ENCODE measurements around the gene THSD4.
"Not testable (repeated sequence)": the region's sequence is repeated elsewhere in the genome, so short reads cannot be mapped to it uniquely, and the experiment has no call there.

Gene THSD4

DNA sequence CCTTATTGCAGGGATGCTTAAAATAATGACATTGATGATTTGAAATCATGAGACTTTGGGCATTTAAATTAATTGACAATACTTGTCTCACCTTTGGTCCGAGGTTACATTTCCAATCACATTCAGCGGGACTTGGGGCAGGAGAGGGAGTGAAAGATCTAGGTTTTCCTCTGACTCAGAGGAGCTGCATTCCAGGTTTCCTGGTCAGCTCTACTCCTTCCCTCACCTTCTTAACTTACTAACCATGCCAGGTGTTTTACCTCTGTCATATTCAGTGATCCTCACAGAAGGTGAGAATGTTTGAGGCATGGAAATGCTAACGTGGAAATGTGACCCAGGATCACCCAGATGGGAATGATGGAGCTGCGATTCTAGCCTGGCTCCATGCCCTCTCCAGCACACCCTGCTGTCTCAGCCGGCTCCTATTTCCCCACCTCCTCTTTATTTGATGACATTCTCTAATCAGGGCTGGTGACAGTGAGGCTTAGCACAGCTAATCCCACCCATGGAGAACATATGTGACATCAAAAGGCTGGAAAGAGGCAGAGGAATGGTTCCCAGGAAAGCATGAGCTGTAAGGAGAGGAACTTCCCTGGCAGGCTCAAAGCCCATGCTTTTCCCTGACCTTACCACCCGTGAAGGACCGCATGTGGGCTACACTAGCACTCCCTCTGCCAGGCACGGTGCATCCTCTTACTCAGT, 38.7 kb downstream of the THSD4 start:
- DNase-seq, result no peak

GRCh38 chr15:71154607-71155200, 39.4 kb downstream of the THSD4 start:
- DNase-seq, result no peak

- no peak for DNase-seq
Observed at GRCh38 chr15:71155534-71155933, 40.3 kb downstream of the THSD4 start.

GRCh38 chr15:71160976-71161375, 45.7 kb downstream of the THSD4 start:
- DNase-seq, result no peak

GRCh38 chr15:71162309-71162708, 47.0 kb downstream of the THSD4 start:
- no peak for DNase-seq

- DNase-seq, result not testable (repeated sequence)
Observed at GRCh38 chr15:71164606-71165005, 49.3 kb downstream of the THSD4 start.

GRCh38 chr15:71167445-71168165, 52.3 kb downstream of the THSD4 start:
- no peak for DNase-seq

DNA sequence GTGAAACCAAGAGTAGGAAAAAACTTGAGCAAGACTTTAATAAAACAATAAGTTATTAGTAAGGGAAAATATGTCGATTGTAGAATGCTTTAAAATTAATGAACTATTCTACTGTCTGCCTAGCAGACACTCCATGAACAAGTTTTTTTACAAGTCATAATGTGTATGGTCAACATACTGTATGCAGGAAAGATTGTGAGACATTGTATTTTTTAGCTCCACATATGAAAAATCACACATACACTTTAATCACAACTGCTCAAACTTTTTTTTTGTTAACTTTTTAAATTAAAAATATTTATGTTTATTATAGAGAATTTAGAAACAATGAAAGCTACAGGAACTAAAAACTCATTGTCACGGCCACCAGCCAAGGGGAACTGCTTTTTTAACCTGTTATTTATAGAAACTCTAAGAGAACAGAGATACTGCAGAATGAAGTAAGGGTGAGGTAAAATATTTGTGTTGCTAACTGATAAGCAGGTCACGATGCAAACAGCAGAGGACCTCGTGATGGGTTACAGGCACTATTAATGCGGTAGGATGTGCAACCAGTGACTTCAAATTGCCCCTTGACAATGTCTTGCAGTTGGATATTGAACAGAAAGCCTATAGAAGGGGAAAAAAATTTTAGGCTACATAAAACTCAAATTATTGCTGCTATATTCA, 53.0 kb downstream of the THSD4 start:
- DNase-seq, result no peak

GRCh38 chr15:71170163-71170562, 54.9 kb downstream of the THSD4 start:
- no peak for DNase-seq

GRCh38 chr15:71171195-71171594, 55.9 kb downstream of the THSD4 start:
- DNase-seq, result no peak

GRCh38 chr15:71174360-71174759, 59.1 kb downstream of the THSD4 start:
- not testable (repeated sequence) for DNase-seq

DNA sequence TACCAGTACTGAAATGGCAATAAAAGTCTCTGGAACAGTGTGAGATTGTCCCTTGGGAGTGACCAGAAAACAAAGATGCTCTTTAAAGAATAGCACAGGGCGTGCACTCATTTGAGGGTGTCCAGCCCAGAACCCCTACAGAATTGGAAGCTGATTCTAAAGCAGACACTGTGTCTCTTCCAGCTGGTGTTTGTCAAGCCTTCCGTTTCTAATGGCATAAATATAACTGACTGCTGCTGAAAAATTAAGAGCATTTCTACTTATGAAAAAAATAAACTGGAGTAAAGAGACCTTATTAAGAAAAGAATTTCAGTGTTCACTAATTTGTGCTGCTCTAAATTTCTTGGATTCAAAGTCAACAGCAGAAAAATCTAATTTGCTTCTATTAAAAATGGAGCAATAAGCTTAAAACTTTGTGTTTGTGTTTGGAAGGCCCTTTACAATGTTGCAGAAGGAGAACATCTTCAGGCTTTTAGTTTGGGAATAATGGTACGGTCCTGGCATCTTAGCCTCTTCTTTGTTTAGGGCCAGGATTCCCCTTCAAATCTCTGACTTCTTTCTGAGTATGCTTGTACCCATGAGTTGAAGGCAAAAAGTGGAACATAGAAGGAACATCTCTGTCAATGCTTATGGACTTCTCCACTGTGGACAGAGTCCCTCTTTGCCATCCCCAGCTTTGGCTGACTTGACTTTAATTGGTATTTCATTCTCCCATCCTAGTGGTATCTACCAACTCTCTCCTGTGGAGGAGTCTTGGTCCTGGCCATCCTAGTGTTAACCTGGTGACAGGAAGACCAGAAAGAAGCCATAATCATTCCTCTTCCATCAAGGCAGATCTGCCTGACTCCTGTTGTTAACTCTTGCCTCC, 65.9 kb downstream of the THSD4 start:
- no peak for DNase-seq

GRCh38 chr15:71182522-71182921, 67.3 kb downstream of the THSD4 start:
- no peak for DNase-seq

DNA sequence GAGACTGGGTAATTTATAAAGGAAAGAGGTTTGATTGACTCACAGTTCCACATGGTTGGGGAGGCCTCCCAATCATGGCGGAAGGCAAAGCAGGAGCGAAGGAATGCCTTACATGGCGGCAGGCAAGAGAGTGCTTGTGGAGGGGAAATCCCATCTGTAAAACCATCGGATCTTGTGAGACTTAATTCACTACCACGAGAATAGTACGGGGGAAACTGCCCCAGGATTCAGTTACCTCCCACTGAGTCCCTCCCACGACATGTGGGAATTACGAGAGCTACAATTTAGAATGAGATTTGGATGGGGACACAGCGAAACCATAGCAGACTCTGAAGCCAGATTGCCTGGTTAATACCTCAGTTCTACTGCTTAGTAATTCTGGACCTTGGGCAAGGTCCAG, 67.8 kb downstream of the THSD4 start:
- DNase-seq, result no peak

- no peak for DNase-seq
Observed at GRCh38 chr15:71185706-71186105, 70.4 kb downstream of the THSD4 start.

- DNase-seq, result no peak
Observed at GRCh38 chr15:71186267-71186666, 71.0 kb downstream of the THSD4 start.

- DNase-seq, result no peak
Observed at GRCh38 chr15:71187078-71187477, 71.8 kb downstream of the THSD4 start.

GRCh38 chr15:71187526-71187925, 72.3 kb downstream of the THSD4 start:
- DNase-seq, result peak; percentile 5

DNA sequence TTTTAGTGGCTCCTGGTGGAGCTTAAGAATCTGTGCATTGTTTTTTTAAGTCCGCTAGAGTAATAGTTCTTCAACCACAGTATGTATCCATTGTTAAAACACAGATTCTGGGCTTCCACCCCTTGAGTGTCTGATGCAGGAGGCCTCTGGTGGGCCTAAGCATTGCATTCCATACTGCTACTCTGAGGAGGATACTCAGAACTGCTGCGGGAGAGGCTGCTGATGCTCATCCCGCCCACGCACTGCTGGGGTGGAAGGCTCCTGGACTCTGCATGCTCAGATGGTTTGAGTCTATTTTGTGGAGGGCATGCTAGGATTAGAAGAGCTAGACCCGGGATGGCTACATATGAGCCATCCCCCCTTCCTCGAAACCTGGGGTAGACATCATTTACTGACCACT, 74.4 kb downstream of the THSD4 start:
- no peak for DNase-seq

DNA sequence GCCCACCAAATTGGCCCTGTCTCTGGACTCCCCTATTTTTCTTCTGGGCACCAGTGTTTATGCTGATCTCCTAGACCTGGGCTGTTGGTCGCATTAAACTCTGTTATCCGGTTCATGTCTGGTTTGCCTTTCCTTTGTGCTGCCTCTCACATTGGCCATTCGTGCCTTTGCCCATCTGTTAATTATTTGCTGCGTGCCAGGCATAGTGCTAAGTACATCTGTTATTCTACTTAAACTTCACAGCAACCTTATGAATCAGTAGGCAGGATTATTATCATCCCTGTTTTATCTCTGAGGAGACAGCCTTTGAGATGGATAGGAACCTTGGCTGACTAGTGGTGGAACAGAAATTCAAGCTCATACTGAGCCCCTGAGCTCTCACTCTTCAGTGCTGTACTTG, 76.0 kb downstream of the THSD4 start:
- no peak for DNase-seq

DNA sequence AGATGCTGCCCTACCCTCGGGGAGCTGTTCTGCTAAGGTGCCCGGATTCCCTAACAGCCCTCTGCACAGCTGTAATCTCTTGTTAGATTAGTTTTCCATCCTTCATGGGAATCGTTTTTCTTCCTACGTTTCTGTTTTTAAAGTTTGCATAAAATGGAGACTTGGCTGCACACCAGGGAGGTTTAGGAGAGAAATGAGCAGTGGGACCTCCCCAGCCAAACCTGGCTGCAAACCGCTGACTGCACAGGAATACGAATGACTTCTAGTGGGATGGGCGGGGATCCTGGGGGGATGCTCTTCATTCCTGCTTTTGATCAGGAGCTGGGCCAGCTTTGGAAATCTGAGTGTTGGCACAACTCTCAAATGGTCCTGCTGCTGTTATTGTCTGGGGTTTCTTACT, 77.5 kb downstream of the THSD4 start:
- DNase-seq, result no peak

DNA sequence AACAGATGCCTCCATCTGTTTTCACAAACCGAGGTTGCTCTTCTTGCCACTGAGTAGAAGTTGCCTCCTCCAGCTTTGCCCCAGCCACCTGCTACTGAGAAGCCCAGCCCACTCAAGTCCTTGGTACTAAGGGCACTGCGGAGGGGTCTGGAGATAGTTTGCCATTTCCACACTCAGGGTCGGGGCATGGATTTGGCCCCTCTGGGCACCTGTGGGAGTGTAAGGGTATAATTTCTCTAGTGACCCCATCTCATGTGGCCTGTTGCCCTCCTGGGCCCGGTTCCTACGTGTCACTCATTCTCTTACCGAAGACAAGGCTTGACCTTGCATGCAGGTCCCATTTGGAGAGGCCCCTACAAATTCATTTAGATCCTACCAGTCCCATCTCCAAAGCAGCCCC, 79.0 kb downstream of the THSD4 start:
- no peak for DNase-seq

GRCh38 chr15:71195242-71195641, 80.0 kb downstream of the THSD4 start:
- peak; percentile 7 for DNase-seq
